Panc1 (cell line): Measurements from ENCODE around the gene RAP2B. TPM values are rescaled to one million over a fixed set of nuclear protein-coding genes. Genes with fewer than 3 reads are reported as not detected.
A peak's percentile ranks its signal among the peaks of the same experiment; 100 is the strongest.

Source experiments
- ATAC-seq: fragments of 200-7000 bp; cut with Tn5 transposase; 2 replicates; pipeline ENCODE4 v1.9.1; 2020; ENCODE audit warnings: mild to moderate bottlenecking, moderate library complexity
- BruUV-seq: library from RNA; stranded (reverse); fragments of 400-500 nt; replicated peaks from 2 replicates; lab custom pipeline; 2021; lab: Mats Ljungman, UMichigan
- CTCF ChIA-PET: fragments of 300-600 bp; sonication (Branson Sonifier 250); formaldehyde crosslinking; loops from one replicate; lab custom pipeline; 2022; ENCODE audit warnings: antibody characterized with exemption; lab: Charles Lee
- POLR2A ChIA-PET: fragments of 300-600 bp; sonication (Branson Sonifier 250); formaldehyde crosslinking; loops from one replicate; lab custom pipeline; 2022; ENCODE audit warnings: antibody characterized with exemption; lab: Charles Lee
- DNase-seq: peaks from one replicate; pipeline ENCODE4 v3.0.0-alpha.2; 2010; ENCODE audit warnings: low read depth, low spot score
- H3K27ac ChIP-seq: 2 replicates; pipeline ENCODE4 v1.5.1; 2011; ENCODE audit warnings: mild to moderate bottlenecking, low read length, inconsistent platforms
- H3K27me3 ChIP-seq: fragments of 200-500 bp; sonication (Bioruptor generic); 2 replicates; pipeline ENCODE4 v1.6.0; 2014; ENCODE audit warnings: low read length, inconsistent platforms; ENCODE audit not compliant: control insufficient read depth, insufficient read depth
- H3K36me3 ChIP-seq: fragments of 200-500 bp; sonication (Bioruptor generic); 2 replicates; pipeline ENCODE4 v1.5.1; 2014; ENCODE audit warnings: inconsistent platforms, mild to moderate bottlenecking, low read length, moderate library complexity; ENCODE audit not compliant: control insufficient read depth, insufficient read depth
- H3K4me1 ChIP-seq: 2 replicates; pipeline ENCODE4 v1.5.1; 2011; ENCODE audit warnings: inconsistent platforms, mild to moderate bottlenecking, low read length, moderate library complexity; ENCODE audit not compliant: control insufficient read depth, insufficient read depth
- H3K4me3 ChIP-seq, 2 experiments: 2 replicates each; pipeline ENCODE4 v1.5.1; 2011 to 2012; ENCODE audit warnings: low read depth in 2 of 2, low read length in 2 of 2, mild to moderate bottlenecking in 2 of 2, inconsistent platforms in 1 of 2, moderate library complexity in 1 of 2
- H3K9me3 ChIP-seq: fragments of 200-500 bp; sonication (Bioruptor generic); 2 replicates; pipeline ENCODE4 v1.5.1; 2014; ENCODE audit warnings: low read depth, mild to moderate bottlenecking, inconsistent platforms, low read length, moderate library complexity; ENCODE audit not compliant: control insufficient read depth, insufficient read depth
- CTCF ChIP-seq: fragments of 450-650 bp; IDR thresholded peaks from 2 replicates; pipeline ENCODE4 v1.5.1; 2017; ENCODE audit warnings: mild to moderate bottlenecking
- POLR2AphosphoS5 ChIP-seq: IDR thresholded peaks from 2 replicates; pipeline ENCODE4 v1.6.1; 2012; ENCODE audit warnings: mild to moderate bottlenecking, low read depth, low read length, moderate library complexity
- REST ChIP-seq, 2 experiments: IDR thresholded peaks; 2 replicates each; pipeline ENCODE4 v1.6.1; 2011 to 2012; ENCODE audit warnings: low read depth in 2 of 2, control low read depth in 1 of 2, low read length in 1 of 2, mild to moderate bottlenecking in 1 of 2, moderate library complexity in 1 of 2; ENCODE audit not compliant: insufficient read depth in 1 of 2
- SIN3A ChIP-seq: IDR thresholded peaks from 2 replicates; pipeline ENCODE4 v1.6.1; 2012; ENCODE audit warnings: low read depth, mild to moderate bottlenecking, low read length, moderate library complexity, borderline replicate concordance; ENCODE audit not compliant: insufficient read depth
- TCF7L2 ChIP-seq: IDR thresholded peaks from 2 replicates; pipeline ENCODE4 v1.6.1; 2011; ENCODE audit warnings: mild to moderate bottlenecking, low read depth, low read length, inconsistent platforms
- in situ Hi-C: cut with HindIII; loops from 2 replicates; pipeline ENCODE4 v1.10.0; 2016; ENCODE audit warnings: low sequenced_read_pairs, low pct_unique_long_range_greater_than_20kb
- intact Hi-C: fragments of 100-400 bp; cut with micrococcal nuclease; formaldehyde crosslinking; loops from one replicate; pipeline ENCODE4 v1.10.0; 2022; ENCODE audit not compliant: unreplicated experiment
- total RNA-seq: library from RNA; stranded (reverse); gene quantifications from one replicate; pipeline ENCODE4 v1.2.1, GENCODE V29; 2021; ENCODE audit not compliant: unreplicated experiment

The RAP2B gene
- total RNA-seq, 1 experiment from 2014 or later = 14.7 TPM

DNA sequence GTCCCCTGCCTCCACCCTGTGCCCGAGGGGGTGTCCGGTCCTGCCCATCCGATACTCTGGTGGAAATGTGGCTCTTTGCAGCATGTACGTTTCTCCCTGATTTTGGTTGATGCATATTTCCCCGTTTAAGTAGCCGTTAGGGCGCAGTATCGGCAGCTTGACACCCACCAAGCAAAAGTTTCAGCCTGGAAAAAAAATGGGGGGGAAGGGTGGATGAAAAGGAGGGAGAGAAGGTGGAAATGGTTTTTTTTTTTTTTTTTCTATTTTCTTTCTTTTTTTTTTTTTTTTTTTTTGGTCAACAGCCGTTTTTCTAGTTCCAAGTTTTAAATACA is 1.3 kb downstream of the RAP2B start:
- Histone ChIP-seq H3K9me3 (no peaks in the 10 kb centered on the region), H3K27ac (peak overlapping the region; percentile 77), H3K4me3 (peak overlapping the region; percentile 92 to 98), H3K27me3 (no peaks in the 10 kb centered on the region), H3K36me3 (no peaks in the 10 kb centered on the region), H3K4me1 (peaks cover 30% of the 10 kb centered on the region)
- intact Hi-C loops = loop anchor here (10.0 kb wide), 2 partner anchors 431 to 601 kb away; no protein-coding TSS in a partner anchor
- BruUV-seq = no TSS peak
- DNase-seq = no peak
- POLR2A ChIA-PET = interaction anchor here (0.6 kb wide), 1 partner anchor 162 kb away, joined by 6 read pairs; no protein-coding TSS in a partner anchor
- no peak for ATAC-seq
- in situ Hi-C loops = no loop called here
- CTCF ChIA-PET = interaction anchor here (1.9 kb wide), 1 partner anchor 120 kb away, joined by 10 read pairs; no protein-coding TSS in a partner anchor
- TF ChIP-seq REST (IDR thresholded peaks at IDR 0.05; ENCODE audit: insufficient read depth in 1 of 2, low read depth in 2 of 2, low read length in 1 of 2) = no peak

- intact Hi-C loops (loop anchor here (10.0 kb wide), 2 partner anchors 431 to 601 kb away; no protein-coding TSS in a partner anchor), in situ Hi-C loops (no loop called here)
- no peak for ATAC-seq
- no peaks in the 10 kb centered on the region for H3K27me3 ChIP-seq
- no peaks in the 10 kb centered on the region for H3K9me3 ChIP-seq
- H3K36me3 ChIP-seq = no peaks in the 10 kb centered on the region
- BruUV-seq = TSS peak; percentile 80
- POLR2A ChIA-PET = interaction anchor here (0.6 kb wide), 1 partner anchor 163 kb away, joined by 6 read pairs; no protein-coding TSS in a partner anchor
- H3K4me3 ChIP-seq = peak overlapping the region; percentile 92 to 98
- CTCF ChIA-PET = interaction anchor here (1.9 kb wide), 1 partner anchor 121 kb away, joined by 10 read pairs; no protein-coding TSS in a partner anchor
- H3K27ac ChIP-seq = peak overlapping the region; percentile 77
- no peak for DNase-seq
- TF ChIP-seq TCF7L2 = no peak
- TF ChIP-seq POLR2AphosphoS5 = no peak
- TF ChIP-seq CTCF = no peak
- TF ChIP-seq SIN3A = no peak
- no peak for TF ChIP-seq REST (IDR thresholded peaks at IDR 0.05; ENCODE audit: insufficient read depth in 1 of 2, low read depth in 2 of 2, low read length in 1 of 2)
- peaks cover 30% of the 10 kb centered on the region for H3K4me1 ChIP-seq
These were observed 1.9 kb downstream of the RAP2B start for GRCh38 chr3:153163756-153164550.
